Measurements from ENCODE around the gene SUPT4H1. TPM values are rescaled to one million over a fixed set of nuclear protein-coding genes. Genes with fewer than 3 reads are reported as not detected.
A peak's percentile ranks its signal among the peaks of the same experiment; 100 is the strongest.

The SUPT4H1 gene
- total RNA-seq, 1 experiment from 2014 or later, result 109 TPM

- H3K9me3 ChIP-seq (ENCODE audit: control insufficient read depth, low read depth, low read length), result no peaks in the 10 kb centered on the region
- H3T11ph ChIP-seq (ENCODE audit: low read length), result no peak overlapping the region
- Mint-ChIP-seq H3K4me1 (peaks cover 44 to 54% of the 10 kb centered on the region in 2 experiments), H3K36me3 (ENCODE audit: insufficient read depth in 1 of 3, low read depth in 3 of 3) (no peaks in the 10 kb centered on the region), H3K4me3 (no peak overlapping the region), H3K27ac (peak overlapping the region in 1 of 3 experiments; percentile 77; a peak in 2 of 7 replicates), H3K27me3 (ENCODE audit: low read depth) (peaks cover 5% of the 10 kb centered on the region), H3K9me3 (no peaks in the 10 kb centered on the region)
- no peak overlapping the region for H3K27ac ChIP-seq (ENCODE audit: insufficient read length, low read depth, low read length)
- H3K23ac ChIP-seq (ENCODE audit: insufficient read length, low read depth, low read length), result no peak overlapping the region
- H3K79me2 ChIP-seq (ENCODE audit: insufficient read depth, low read length), result no peaks in the 10 kb centered on the region
- H2BK5ac ChIP-seq (ENCODE audit: insufficient read length, low read length), result no peak overlapping the region
- H2BK120ac ChIP-seq (ENCODE audit: low read depth, low read length, poor library complexity, severe bottlenecking), result no peak overlapping the region
- H3K14ac ChIP-seq (ENCODE audit: insufficient read depth, low read length), result no peak overlapping the region
- H2BK12ac ChIP-seq (ENCODE audit: insufficient read length, low read depth, low read length), result no peak overlapping the region
- no peak overlapping the region for H4K8ac ChIP-seq (replicated peaks; ENCODE audit: insufficient read length, low read depth, low read length)
- no peak overlapping the region for H2BK15ac ChIP-seq (ENCODE audit: low read depth, low read length)
- H3K23me2 ChIP-seq (ENCODE audit: insufficient read length, low read depth, low read length, poor library complexity, severe bottlenecking), result no peaks in the 10 kb centered on the region
- no peak overlapping the region for H3K9ac ChIP-seq (ENCODE audit: extremely low read depth, insufficient read length, low read length)
- WGBS (ENCODE audit: extremely low coverage, insufficient read length, low lambda C conversion rate), result no CpG with 5 or more reads among the region's 10 CpGs
- H3K4me2 ChIP-seq (ENCODE audit: insufficient read depth, insufficient read length, low read length), result no peak overlapping the region
- H3K27me3 ChIP-seq (ENCODE audit: insufficient read depth, low read length), result no peaks in the 10 kb centered on the region
- H2AFZ ChIP-seq (ENCODE audit: low read length), result no peak overlapping the region
- H4K20me1 ChIP-seq (ENCODE audit: control insufficient read depth, insufficient read depth, insufficient read length), result no peaks in the 10 kb centered on the region
- no peak overlapping the region for H2BK20ac ChIP-seq (ENCODE audit: low read depth, low read length, poor library complexity, severe bottlenecking)
- DNase-seq, result peak; percentile 31
- H3K56ac ChIP-seq (ENCODE audit: insufficient read length, low read depth, low read length), result no peak overlapping the region
- no peak overlapping the region for H2AK5ac ChIP-seq (ENCODE audit: insufficient read length, low read length)
- H4K91ac ChIP-seq (ENCODE audit: insufficient read length, low read depth, low read length), result no peak overlapping the region
- no peaks in the 10 kb centered on the region for H3K79me1 ChIP-seq (ENCODE audit: insufficient read depth, low read depth, low read length, poor library complexity, severe bottlenecking)
- H3K4me1 ChIP-seq (ENCODE audit: insufficient read depth, low read length), result peaks cover 8% of the 10 kb centered on the region; the same call in 1 of the 2 replicates
- H3K18ac ChIP-seq (ENCODE audit: insufficient read length, low read depth, low read length), result no peak overlapping the region
- TF ChIP-seq, protein P1, sequence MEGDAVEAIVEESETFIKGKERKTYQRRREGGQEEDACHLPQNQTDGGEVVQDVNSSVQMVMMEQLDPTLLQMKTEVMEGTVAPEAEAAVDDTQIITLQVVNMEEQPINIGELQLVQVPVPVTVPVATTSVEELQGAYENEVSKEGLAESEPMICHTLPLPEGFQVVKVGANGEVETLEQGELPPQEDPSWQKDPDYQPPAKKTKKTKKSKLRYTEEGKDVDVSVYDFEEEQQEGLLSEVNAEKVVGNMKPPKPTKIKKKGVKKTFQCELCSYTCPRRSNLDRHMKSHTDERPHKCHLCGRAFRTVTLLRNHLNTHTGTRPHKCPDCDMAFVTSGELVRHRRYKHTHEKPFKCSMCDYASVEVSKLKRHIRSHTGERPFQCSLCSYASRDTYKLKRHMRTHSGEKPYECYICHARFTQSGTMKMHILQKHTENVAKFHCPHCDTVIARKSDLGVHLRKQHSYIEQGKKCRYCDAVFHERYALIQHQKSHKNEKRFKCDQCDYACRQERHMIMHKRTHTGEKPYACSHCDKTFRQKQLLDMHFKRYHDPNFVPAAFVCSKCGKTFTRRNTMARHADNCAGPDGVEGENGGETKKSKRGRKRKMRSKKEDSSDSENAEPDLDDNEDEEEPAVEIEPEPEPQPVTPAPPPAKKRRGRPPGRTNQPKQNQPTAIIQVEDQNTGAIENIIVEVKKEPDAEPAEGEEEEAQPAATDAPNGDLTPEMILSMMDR (conservative IDR thresholded peaks at IDR 0.05), result no peak
- no peak overlapping the region for H4K5ac ChIP-seq (ENCODE audit: insufficient read length, low read depth, low read length)
- H3K4ac ChIP-seq (ENCODE audit: low read depth, low read length), result no peak overlapping the region
Observed at GRCh38 chr17:58335061-58335731, 16.8 kb downstream of the SUPT4H1 start.

Measured in H9 (cell line).